ENCODE results near the gene COG1.

- TF ChIP-seq POLR2AphosphoS5 (IDR thresholded peaks at IDR 0.05; ENCODE audit: insufficient read depth, low read depth, low read length) (peak; percentile 14), CTCF (IDR thresholded peaks at IDR 0.05; ENCODE audit: extremely low read depth in 1 of 2, insufficient read depth in 1 of 2, low read depth in 1 of 2, low read length in 2 of 2) (no peak)
These were observed 505 bp upstream of the COG1 start for GRCh38 chr17:73192206-73192893.

Measured in endothelial cell of umbilical vein (primary cell).